A549 (cell line): ENCODE data around the gene RAB11FIP4. TPM values are rescaled to one million over a fixed set of nuclear protein-coding genes. Genes with fewer than 3 reads are reported as not detected.

ENCODE experiments used
- ATAC-seq, 2 experiments: fragments of 200-7000 bp in 1 of 2; fragments of >200 bp in 1 of 2; cut with Nextera tagmentation in 1 of 2; cut with Tn5 transposase in 1 of 2; 3 replicates each; pipeline versions ENCODE4 v1.8.0 to v1.9.1; 2018 to 2020; ENCODE audit warnings: mild to moderate bottlenecking in 1 of 2, moderate library complexity in 1 of 2
- CTCF ChIA-PET: fragments of 300-600 bp; sonication (Branson Sonifier 250); formaldehyde crosslinking; extraction: SDS; loops from one replicate; lab custom pipeline; 2021; ENCODE audit warnings: antibody characterized with exemption, inconsistent platforms; lab: Yijun Ruan, JAX
- POLR2A ChIA-PET: fragments of 350-600 bp; formaldehyde crosslinking; extraction: SDS; loops from one replicate; lab custom pipeline; 2021; ENCODE audit warnings: antibody characterized with exemption, inconsistent platforms; lab: Yijun Ruan, JAX
- DNase-seq, 2 experiments: peaks; one replicate each; pipeline versions ENCODE4 v3.0.0 to v3.0.0-alpha.2; 2011 to 2016; ENCODE audit warnings: low read depth in 1 of 2, low spot score in 1 of 2
- FAIRE-seq: peaks from 2 replicates; lab custom pipeline; 2011; peaks lifted over from hg19 to GRCh38; lab: Jason Lieb, UNC
- H3K27ac ChIP-seq, 2 experiments: fragments of >200 bp; sonication (Bioruptor Twin); formaldehyde crosslinking; 3 replicates each; pipeline ENCODE4 v1.5.1; 2016 to 2017
- H3K4me1 ChIP-seq: fragments of >200 bp; sonication (Bioruptor Twin); formaldehyde crosslinking; 3 replicates; pipeline ENCODE4 v1.6.1; 2016
- H3K4me2 ChIP-seq: fragments of >200 bp; sonication (Bioruptor Twin); formaldehyde crosslinking; 3 replicates; pipeline ENCODE4 v1.6.1; 2016
- H3K4me3 ChIP-seq: fragments of >200 bp; sonication (Bioruptor Twin); formaldehyde crosslinking; 3 replicates; pipeline ENCODE4 v1.5.1; 2016
- H3K9me3 ChIP-seq: fragments of >200 bp; sonication (Bioruptor Twin); formaldehyde crosslinking; 3 replicates; pipeline ENCODE4 v1.6.1; 2016
- ATOH8 ChIP-seq: fragments of 250-450 bp; sonication (Bioruptor Pico); IDR thresholded peaks from 2 replicates; pipeline ENCODE4 v1.5.0; 2020; ENCODE audit warnings: low read depth, mild to moderate bottlenecking, moderate library complexity
- CBX2 ChIP-seq: fragments of 200-600 bp; sonication (generic); IDR thresholded peaks from 2 replicates; pipeline ENCODE4 v1.6.1; 2016; ENCODE audit warnings: low read depth, mild to moderate bottlenecking, borderline replicate concordance
- CHD4 ChIP-seq: fragments of 200-600 bp; sonication (generic); IDR thresholded peaks from 2 replicates; pipeline ENCODE4 v1.6.1; 2016; ENCODE audit warnings: antibody characterized with exemption, mild to moderate bottlenecking, borderline replicate concordance
- E2F6 ChIP-seq: IDR thresholded peaks from 2 replicates; pipeline ENCODE4 v1.6.1; 2012; ENCODE audit warnings: low read depth, borderline replicate concordance
- EHMT2 ChIP-seq: fragments of 200-600 bp; sonication (generic); IDR thresholded peaks from 2 replicates; pipeline ENCODE4 v1.6.1; 2016; ENCODE audit warnings: antibody characterized with exemption, low read depth, mild to moderate bottlenecking, moderate library complexity
- GATA3 ChIP-seq: IDR thresholded peaks from 2 replicates; pipeline ENCODE4 v1.6.1; 2012; ENCODE audit warnings: borderline replicate concordance
- HDAC2 ChIP-seq: fragments of 200-600 bp; sonication (generic); IDR thresholded peaks from 2 replicates; pipeline ENCODE4 v1.6.1; 2016
- HMGXB4 ChIP-seq: fragments of 250-450 bp; sonication (Bioruptor Pico); IDR thresholded peaks from 2 replicates; pipeline ENCODE4 v1.5.0; 2021; ENCODE audit warnings: mild to moderate bottlenecking, moderate library complexity, borderline replicate concordance
- MAFK ChIP-seq: fragments of 450-650 bp; IDR thresholded peaks from 2 replicates; pipeline ENCODE4 v1.6.1; 2014; ENCODE audit not compliant: partially characterized antibody
- MAX ChIP-seq: IDR thresholded peaks from 2 replicates; pipeline ENCODE4 v1.6.1; 2012
- MAZ ChIP-seq: fragments of 150-350 bp; IDR thresholded peaks from 2 replicates; pipeline ENCODE4 v1.6.1; 2014; ENCODE audit warnings: antibody characterized with exemption, low read depth, low read length, borderline replicate concordance
- NFE2L2 ChIP-seq: fragments of 150-350 bp; conservative IDR thresholded peaks from 2 replicates; pipeline ENCODE4 v1.6.1; 2014; ENCODE audit warnings: low read length
- PBX3 ChIP-seq: IDR thresholded peaks from 2 replicates; pipeline ENCODE4 v1.6.1; 2012
- POLR2AphosphoS2 ChIP-seq: conservative IDR thresholded peaks from 2 replicates; pipeline ENCODE4 v1.6.1; 2012; ENCODE audit warnings: low read length, improper control_type of control experiment, inconsistent platforms
- REST ChIP-seq: fragments of 200-600 bp; sonication (generic); IDR thresholded peaks from 2 replicates; pipeline ENCODE4 v1.6.1; 2016; ENCODE audit warnings: antibody characterized with exemption, mild to moderate bottlenecking, moderate library complexity
- RFX5 ChIP-seq: fragments of 450-650 bp; IDR thresholded peaks from 2 replicates; pipeline ENCODE4 v1.7.1; 2014; ENCODE audit warnings: antibody characterized with exemption, mild to moderate bottlenecking, moderate library complexity
- RNF2 ChIP-seq: fragments of 200-600 bp; sonication (generic); IDR thresholded peaks from 2 replicates; pipeline ENCODE4 v1.6.1; 2016; ENCODE audit warnings: low read depth, mild to moderate bottlenecking, antibody characterized with exemption, moderate library complexity, borderline replicate concordance
- SMC3 ChIP-seq: fragments of >200 bp; sonication (Bioruptor Twin); formaldehyde crosslinking; IDR thresholded peaks from 3 replicates; pipeline ENCODE4 v1.6.1; 2018; ENCODE audit warnings: inconsistent platforms
- SREBF2 ChIP-seq: fragments of 450-650 bp; IDR thresholded peaks from 2 replicates; pipeline ENCODE4 v1.6.1; 2014; ENCODE audit warnings: mild to moderate bottlenecking, moderate library complexity
- TFCP2L1 ChIP-seq: fragments of 250-450 bp; sonication (Bioruptor Pico); IDR thresholded peaks from 2 replicates; pipeline ENCODE4 v1.5.0; 2021; ENCODE audit warnings: mild to moderate bottlenecking
- ZNF302 ChIP-seq: fragments of 250-450 bp; sonication (Bioruptor Pico); IDR thresholded peaks from 2 replicates; pipeline ENCODE4 v1.9.0; 2021; ENCODE audit warnings: inconsistent platforms, mild to moderate bottlenecking, moderate library complexity
- ZSCAN20 ChIP-seq: fragments of 250-450 bp; sonication (Bioruptor Pico); IDR thresholded peaks from 2 replicates; pipeline ENCODE4 v1.8.0; 2022; ENCODE audit warnings: mild to moderate bottlenecking, moderate library complexity
- WGBS: methylation state at CpG from one replicate; pipeline ENCODE4 v1.1.6; 2017; ENCODE audit errors: missing lambda C conversion rate; 5-methylcytosine and 5-hydroxymethylcytosine counted together
- polyA plus RNA-seq, 4 experiments: library from polyadenylated mRNA; depleted of rRNA in 3 of 4; stranded (reverse); fragments of >200 nt; fragmentation: RNase III in 1 of 4; extraction: RNeasy Plus Mini Kit Qiagen cat#74134 plus additional on column Dnase treatment in 1 of 4; gene quantifications; 2 replicates in 3 of 4; 3 replicates in 1 of 4; pipeline ENCODE4 v1.2.3, GENCODE V29; 2011 to 2017

The RAB11FIP4 gene
- polyA plus RNA-seq, 2 of the 4 experiments (the other 2 are of a cell fraction): 1.9 to 3.5 TPM

- CTCF ChIA-PET: interaction anchor here (0.7 to 4.8 kb wide), 9 partner anchors 14 to 350 kb away, joined by 3 to 19 read pairs (median 5); no protein-coding TSS in a partner anchor
- DNase-seq (no peak), ATAC-seq (no peak), FAIRE-seq (no peak)
- POLR2A ChIA-PET: no interaction called here
- no peak overlapping the region for H3K4me2 ChIP-seq
- H3K9me3 ChIP-seq: no peaks in the 10 kb centered on the region
- H3K27ac ChIP-seq: no peak overlapping the region
- peaks cover 8% of the 10 kb centered on the region; the same call in 2 of the 3 replicates for H3K4me1 ChIP-seq
- H3K4me3 ChIP-seq: no peak overlapping the region
- TF ChIP-seq MAZ (no peak), RFX5 (no peak), HMGXB4 (CRISPR knock-in tag) (no peak), SREBF2 (no peak), RNF2 (no peak), ATOH8 (CRISPR knock-in tag) (no peak), POLR2AphosphoS2 (no peak), GATA3 (no peak), ZNF302 (CRISPR knock-in tag) (no peak), MAX (no peak), REST (no peak), TFCP2L1 (CRISPR knock-in tag) (no peak)
- WGBS: 91% methylated on average over 5 of the region's 5 CpGs
Measured at GRCh38 chr17:31492206-31492605, 100.7 kb downstream of the RAB11FIP4 start.

- FAIRE-seq: no peak
- WGBS: 62% methylated on average over 11 of the region's 11 CpGs
- POLR2A ChIA-PET: no interaction called here
- no peak overlapping the region for H3K27ac ChIP-seq
- H3K4me2 ChIP-seq: no peak overlapping the region
- no peak for DNase-seq
- H3K4me3 ChIP-seq: no peak overlapping the region
- H3K4me1 ChIP-seq: peaks cover 7% of the 10 kb centered on the region; the same call in 2 of the 3 replicates
- no peak for ATAC-seq
- TF ChIP-seq MAFK: no peak
- TF ChIP-seq HDAC2: no peak
- no peak for TF ChIP-seq SREBF2
- CTCF ChIA-PET: interaction anchor here (0.7 to 4.8 kb wide), 10 partner anchors 9 to 349 kb away, joined by 3 to 19 read pairs (median 4); no protein-coding TSS in a partner anchor
- no peaks in the 10 kb centered on the region for H3K9me3 ChIP-seq
Measured at GRCh38 chr17:31492880-31493655, 101.6 kb downstream of the RAB11FIP4 start.

GRCh38 chr17:31493656-31494155 is 102.2 kb downstream of the RAB11FIP4 start:
- peaks cover 3% of the 10 kb centered on the region; the same call in 2 of the 3 replicates for H3K4me1 ChIP-seq
- ATAC-seq: no peak
- CTCF ChIA-PET: interaction anchor here (0.6 to 4.8 kb wide), 9 partner anchors 10 to 421 kb away, joined by 3 to 19 read pairs (median 4); no protein-coding TSS in a partner anchor
- WGBS: 71% methylated on average over 9 of the region's 9 CpGs
- H3K27ac ChIP-seq: no peak overlapping the region
- H3K4me2 ChIP-seq: no peak overlapping the region
- H3K4me3 ChIP-seq: no peak overlapping the region
- DNase-seq: no peak
- FAIRE-seq: no peak
- no peaks in the 10 kb centered on the region for H3K9me3 ChIP-seq
- POLR2A ChIA-PET: no interaction called here
- no peak for TF ChIP-seq CHD4
- no peak for TF ChIP-seq HDAC2
- no peak for TF ChIP-seq MAZ
- TF ChIP-seq EHMT2: no peak
- no peak for TF ChIP-seq ZSCAN20 (CRISPR knock-in tag)
- TF ChIP-seq PBX3: no peak
- TF ChIP-seq SMC3: no peak
- no peak for TF ChIP-seq E2F6
- TF ChIP-seq NFE2L2: no peak
- no peak for TF ChIP-seq ZNF302 (CRISPR knock-in tag)
- TF ChIP-seq ATOH8 (CRISPR knock-in tag): no peak
- TF ChIP-seq CBX2: no peak
